OCI-LY7 (cell line): ENCODE results near the gene SERINC3.

Source experiments
- EZH2phosphoT487 ChIP-seq: fragments of 200-600 bp; sonication (generic); IDR thresholded peaks from 2 replicates; pipeline ENCODE4 v1.6.1; 2018; ENCODE audit warnings: low read depth, borderline replicate concordance, mild to moderate bottlenecking, mixed run types, antibody characterized with exemption, low read length, moderate library complexity, mixed read lengths
- TF ChIP-seq, protein P1 (sequence below): fragments of 200-600 bp; sonication (generic); conservative IDR thresholded peaks from 2 replicates; pipeline ENCODE4 v1.5.1; 2014; ENCODE audit warnings: mild to moderate bottlenecking, antibody characterized with exemption, low read length, moderate library complexity, mixed read lengths

DNA sequence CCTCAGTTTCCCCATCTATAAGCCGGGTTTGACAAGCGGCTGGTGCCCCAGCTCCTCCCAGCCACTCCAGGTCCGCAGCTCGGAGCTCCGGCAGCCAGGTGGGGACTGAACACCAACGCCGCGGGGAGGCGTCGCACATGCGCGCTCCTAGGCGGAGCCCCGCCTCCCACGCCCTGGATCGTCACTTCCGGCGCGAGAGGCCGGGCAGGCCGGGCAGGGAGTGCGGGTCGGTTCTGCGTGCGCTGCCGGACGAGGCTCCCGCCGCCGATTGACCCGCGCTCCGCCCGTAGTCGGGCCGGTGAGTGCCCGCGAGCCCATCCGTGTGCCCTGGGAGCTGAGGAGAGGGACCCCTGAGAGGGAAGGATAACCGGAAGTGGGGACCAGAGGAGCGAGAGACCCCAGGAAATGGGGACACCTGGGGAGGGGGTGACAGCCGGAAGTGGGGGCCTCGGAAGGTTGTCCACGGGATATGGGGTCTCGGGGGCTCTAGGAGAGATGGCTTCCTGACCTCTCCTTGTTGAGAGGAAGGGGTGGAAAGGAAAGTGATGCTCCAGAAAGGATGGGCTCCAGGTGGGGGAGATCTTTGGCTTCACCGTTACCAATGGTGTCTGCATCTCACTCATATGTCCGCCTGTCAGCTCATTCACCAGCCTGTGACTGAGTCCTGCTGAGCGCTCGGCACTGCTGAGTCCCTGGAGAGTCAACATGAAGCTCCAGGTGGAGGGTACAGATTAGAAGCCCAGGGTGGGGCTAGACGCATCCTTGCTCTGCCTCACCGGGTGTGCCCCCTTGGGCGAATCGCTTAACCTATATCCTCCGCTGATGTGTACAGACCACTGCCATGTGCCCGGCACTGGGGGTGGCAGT is 45.9 kb downstream of the SERINC3 start, which contains the start of gene TTPAL:
- TF ChIP-seq, protein P1, sequence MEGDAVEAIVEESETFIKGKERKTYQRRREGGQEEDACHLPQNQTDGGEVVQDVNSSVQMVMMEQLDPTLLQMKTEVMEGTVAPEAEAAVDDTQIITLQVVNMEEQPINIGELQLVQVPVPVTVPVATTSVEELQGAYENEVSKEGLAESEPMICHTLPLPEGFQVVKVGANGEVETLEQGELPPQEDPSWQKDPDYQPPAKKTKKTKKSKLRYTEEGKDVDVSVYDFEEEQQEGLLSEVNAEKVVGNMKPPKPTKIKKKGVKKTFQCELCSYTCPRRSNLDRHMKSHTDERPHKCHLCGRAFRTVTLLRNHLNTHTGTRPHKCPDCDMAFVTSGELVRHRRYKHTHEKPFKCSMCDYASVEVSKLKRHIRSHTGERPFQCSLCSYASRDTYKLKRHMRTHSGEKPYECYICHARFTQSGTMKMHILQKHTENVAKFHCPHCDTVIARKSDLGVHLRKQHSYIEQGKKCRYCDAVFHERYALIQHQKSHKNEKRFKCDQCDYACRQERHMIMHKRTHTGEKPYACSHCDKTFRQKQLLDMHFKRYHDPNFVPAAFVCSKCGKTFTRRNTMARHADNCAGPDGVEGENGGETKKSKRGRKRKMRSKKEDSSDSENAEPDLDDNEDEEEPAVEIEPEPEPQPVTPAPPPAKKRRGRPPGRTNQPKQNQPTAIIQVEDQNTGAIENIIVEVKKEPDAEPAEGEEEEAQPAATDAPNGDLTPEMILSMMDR = peak; percentile 46; the same call in 1 of the 2 replicates
- TF ChIP-seq EZH2phosphoT487 = no peak
